ENCODE measurements around the gene FRMD4A.

GRCh38 chr10:13991353-13991752 is 339.4 kb downstream of the FRMD4A start:
- TF ChIP-seq CTCF (IDR thresholded peaks at IDR 0.05) (no peak), POLR2A (IDR thresholded peaks at IDR 0.05) (no peak)

Data from testis (tissue), 2 donors.